SU-DHL-6 (cell line): Measurements from ENCODE around the gene SAMD10.
"Not testable (repeated sequence)": the region's sequence is repeated elsewhere in the genome, so short reads cannot be mapped to it uniquely, and the experiment has no call there.

ENCODE experiments used
- H2AFZ ChIP-seq: fragments of 200-600 bp; sonication (generic); 2 replicates; pipeline ENCODE4 v1.6.1; 2014; ENCODE audit warnings: low read depth, mild to moderate bottlenecking, moderate library complexity, mixed read lengths, antibody characterized with exemption, low read length; ENCODE audit not compliant: severe bottlenecking
- H3F3A ChIP-seq: fragments of 200-600 bp; shearing (Covaris generic); 2 replicates; pipeline ENCODE4 v1.6.0; 2016; ENCODE audit warnings: antibody characterized with exemption, mild to moderate bottlenecking; ENCODE audit not compliant: insufficient read depth
- H3K27ac ChIP-seq: fragments of 200-600 bp; sonication (generic); 2 replicates; pipeline ENCODE4 v1.5.1; 2016; ENCODE audit warnings: low read depth, mild to moderate bottlenecking, low read length, moderate library complexity, mixed read lengths
- H3K27me3 ChIP-seq: fragments of 200-600 bp; sonication (generic), shearing (Covaris generic); 2 replicates; pipeline ENCODE4 v1.6.0; 2014; ENCODE audit warnings: mild to moderate bottlenecking, low read length
- H3K36me3 ChIP-seq: fragments of 200-600 bp; sonication (generic); 2 replicates; pipeline ENCODE4 v1.6.1; 2014; ENCODE audit warnings: mild to moderate bottlenecking, low read length, mixed read lengths
- H3K4me2 ChIP-seq: fragments of 300-600, 200-600 bp; shearing (Covaris generic), sonication (generic); 2 replicates; pipeline ENCODE4 v1.6.0; 2014; ENCODE audit warnings: low read length, low read depth, mild to moderate bottlenecking; ENCODE audit not compliant: poor library complexity, severe bottlenecking
- H3K4me3 ChIP-seq: fragments of 200-600 bp; sonication (generic); 2 replicates; pipeline ENCODE4 v1.5.1; 2014; ENCODE audit warnings: antibody characterized with exemption, low read length, mild to moderate bottlenecking, mixed read lengths; ENCODE audit not compliant: insufficient read depth, poor library complexity, severe bottlenecking
- H3K79me2 ChIP-seq: fragments of 200-600 bp; sonication (generic); 2 replicates; pipeline ENCODE4 v1.6.1; 2014; ENCODE audit warnings: mild to moderate bottlenecking, low read length, moderate library complexity; ENCODE audit not compliant: insufficient read depth
- H3K9ac ChIP-seq: fragments of 200-600 bp; sonication (generic); 2 replicates; pipeline ENCODE4 v1.7.0; 2014; ENCODE audit warnings: mild to moderate bottlenecking, low read length
- H3K9me2 ChIP-seq: fragments of 200-600 bp; sonication (generic); replicated peaks from 2 replicates; pipeline ENCODE4 v1.6.1; 2014; ENCODE audit warnings: low read length; ENCODE audit not compliant: insufficient read depth
- H3K9me3 ChIP-seq: fragments of 200-600 bp; sonication (generic); 2 replicates; pipeline ENCODE4 v1.6.1; 2014; ENCODE audit warnings: low read length, mixed read lengths; ENCODE audit not compliant: insufficient read depth
- H4K20me1 ChIP-seq: fragments of 200-600 bp; sonication (generic); 2 replicates; pipeline ENCODE4 v1.6.1; 2014; ENCODE audit warnings: low read depth, mild to moderate bottlenecking, antibody characterized with exemption, low read length, moderate library complexity, mixed read lengths
- EZH2phosphoT487 ChIP-seq: fragments of 200-600 bp; sonication (generic), shearing (Covaris generic); conservative IDR thresholded peaks from 2 replicates; pipeline ENCODE4 v1.6.1; 2018; ENCODE audit warnings: mild to moderate bottlenecking, antibody characterized with exemption, low read length, moderate library complexity, mixed read lengths
- TF ChIP-seq, protein P1 (sequence below): fragments of 200-600 bp; sonication (generic); IDR thresholded peaks from one replicate; pipeline ENCODE4 v1.5.1; 2017; ENCODE audit warnings: antibody characterized with exemption, mild to moderate bottlenecking, low read length, moderate library complexity; ENCODE audit not compliant: insufficient read depth, poor library complexity, severe bottlenecking

Gene SAMD10

DNA sequence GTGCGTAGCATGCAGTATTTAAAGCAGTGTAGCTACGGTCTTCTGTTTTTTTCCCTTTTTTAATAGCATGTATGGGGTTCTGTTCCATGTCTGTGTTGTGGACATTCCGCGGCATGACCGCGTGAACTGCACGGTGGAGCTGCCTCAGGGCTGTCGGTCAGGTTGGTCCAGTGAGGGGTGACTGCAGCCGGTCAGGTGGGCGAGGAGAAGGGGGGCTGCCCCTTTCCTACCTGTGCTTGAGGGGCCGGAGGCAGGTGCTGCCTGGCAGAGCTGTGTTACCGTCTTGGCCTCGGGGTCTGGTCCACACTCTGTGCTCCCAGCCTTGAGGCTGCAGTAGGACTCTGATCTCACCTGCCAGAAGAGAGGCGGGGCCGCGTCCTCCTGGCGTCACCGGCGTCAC, 47.7 kb downstream of the SAMD10 start:
- Histone ChIP-seq H3K79me2 (0 out of 2 replicates have a peak, but pooled peaks cover 4% of the 10 kb centered on the region), H3K36me3 (no peaks in the 10 kb centered on the region), H2AFZ (no peak overlapping the region), H3K4me3 (no peak overlapping the region), H3F3A (no peaks in the 10 kb centered on the region), H3K9ac (no peak overlapping the region), H3K4me2 (no peak overlapping the region), H3K27ac (no peak overlapping the region), H4K20me1 (no peaks in the 10 kb centered on the region), H3K27me3 (no peaks in the 10 kb centered on the region), H3K9me3 (no peaks in the 10 kb centered on the region), H3K9me2 (no peaks in the 10 kb centered on the region)
- TF ChIP-seq, protein P1, sequence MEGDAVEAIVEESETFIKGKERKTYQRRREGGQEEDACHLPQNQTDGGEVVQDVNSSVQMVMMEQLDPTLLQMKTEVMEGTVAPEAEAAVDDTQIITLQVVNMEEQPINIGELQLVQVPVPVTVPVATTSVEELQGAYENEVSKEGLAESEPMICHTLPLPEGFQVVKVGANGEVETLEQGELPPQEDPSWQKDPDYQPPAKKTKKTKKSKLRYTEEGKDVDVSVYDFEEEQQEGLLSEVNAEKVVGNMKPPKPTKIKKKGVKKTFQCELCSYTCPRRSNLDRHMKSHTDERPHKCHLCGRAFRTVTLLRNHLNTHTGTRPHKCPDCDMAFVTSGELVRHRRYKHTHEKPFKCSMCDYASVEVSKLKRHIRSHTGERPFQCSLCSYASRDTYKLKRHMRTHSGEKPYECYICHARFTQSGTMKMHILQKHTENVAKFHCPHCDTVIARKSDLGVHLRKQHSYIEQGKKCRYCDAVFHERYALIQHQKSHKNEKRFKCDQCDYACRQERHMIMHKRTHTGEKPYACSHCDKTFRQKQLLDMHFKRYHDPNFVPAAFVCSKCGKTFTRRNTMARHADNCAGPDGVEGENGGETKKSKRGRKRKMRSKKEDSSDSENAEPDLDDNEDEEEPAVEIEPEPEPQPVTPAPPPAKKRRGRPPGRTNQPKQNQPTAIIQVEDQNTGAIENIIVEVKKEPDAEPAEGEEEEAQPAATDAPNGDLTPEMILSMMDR, result no peak
- TF ChIP-seq EZH2phosphoT487, result no peak

DNA sequence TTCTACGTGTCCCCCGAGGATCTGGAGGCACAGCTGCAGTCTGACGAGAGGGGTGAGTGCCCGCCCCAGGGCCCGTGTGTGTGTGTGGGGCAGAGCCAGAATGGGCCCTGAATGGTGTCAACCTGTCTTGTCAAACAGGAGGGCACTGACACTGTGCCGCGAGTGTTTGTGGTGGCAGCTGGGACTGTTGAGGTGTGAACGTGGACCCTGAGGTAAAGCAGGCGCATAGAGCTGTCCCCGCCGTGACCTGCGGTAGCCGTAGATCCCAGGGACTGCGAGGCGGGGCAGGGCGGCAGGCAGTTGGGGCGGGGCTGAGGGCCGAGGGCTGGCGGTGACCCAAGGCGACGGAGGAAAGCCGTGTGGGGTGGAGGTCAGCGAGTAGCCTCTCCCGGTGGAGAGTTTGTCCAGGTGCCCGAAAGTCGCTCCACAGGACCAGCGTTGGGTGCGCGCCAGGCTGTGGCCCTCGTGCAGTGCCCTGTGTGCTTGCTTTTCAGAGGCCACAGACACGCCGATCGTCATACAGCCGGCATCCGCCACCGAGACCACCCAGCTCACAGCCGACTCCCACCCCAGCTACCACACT, 48.4 kb downstream of the SAMD10 start:
- no peak overlapping the region for H2AFZ ChIP-seq
- no peaks in the 10 kb centered on the region for H3K36me3 ChIP-seq
- H3F3A ChIP-seq, result no peaks in the 10 kb centered on the region
- no peak overlapping the region for H3K27ac ChIP-seq
- no peaks in the 10 kb centered on the region for H3K9me3 ChIP-seq
- no peak overlapping the region for H3K4me3 ChIP-seq
- H3K9me2 ChIP-seq, result no peaks in the 10 kb centered on the region
- no peak for TF ChIP-seq EZH2phosphoT487
- TF ChIP-seq, protein P1, result no peak
- H3K27me3 ChIP-seq, result no peaks in the 10 kb centered on the region
- H3K9ac ChIP-seq, result no peak overlapping the region
- 0 out of 2 replicates have a peak, but pooled peaks cover 10% of the 10 kb centered on the region for H3K79me2 ChIP-seq
- no peaks in the 10 kb centered on the region for H4K20me1 ChIP-seq
- H3K4me2 ChIP-seq, result no peak overlapping the region

DNA sequence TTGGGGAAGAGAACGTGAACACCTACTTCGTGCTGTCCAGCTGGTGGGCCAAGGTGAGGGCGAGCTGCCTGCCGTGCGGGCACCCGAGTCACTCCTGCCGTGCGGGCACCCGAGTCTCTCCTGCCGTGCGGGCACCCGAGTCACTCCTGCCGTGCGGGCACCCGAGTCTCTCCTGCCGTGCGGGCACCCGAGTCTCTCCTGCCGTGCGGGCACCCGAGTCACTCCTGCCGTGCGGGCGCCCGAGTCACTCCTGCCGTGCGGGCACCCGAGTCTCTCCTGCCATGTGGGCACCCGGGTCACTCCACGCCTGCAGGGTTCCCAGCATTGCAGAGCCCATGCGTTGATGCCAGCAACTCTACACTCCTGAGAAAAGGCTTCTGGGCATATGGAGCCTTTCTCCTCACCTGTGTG, 50.0 kb downstream of the SAMD10 start:
- not testable (repeated sequence) for H2AFZ ChIP-seq, H3K9ac ChIP-seq, H3K9me3 ChIP-seq, H3F3A ChIP-seq, H3K27me3 ChIP-seq, H3K4me3 ChIP-seq, H3K4me2 ChIP-seq, H3K9me2 ChIP-seq, H4K20me1 ChIP-seq, H3K27ac ChIP-seq, H3K36me3 ChIP-seq
- H3K79me2 ChIP-seq, result peaks cover 15% of the 10 kb centered on the region; the same call in 1 of the 2 replicates

DNA sequence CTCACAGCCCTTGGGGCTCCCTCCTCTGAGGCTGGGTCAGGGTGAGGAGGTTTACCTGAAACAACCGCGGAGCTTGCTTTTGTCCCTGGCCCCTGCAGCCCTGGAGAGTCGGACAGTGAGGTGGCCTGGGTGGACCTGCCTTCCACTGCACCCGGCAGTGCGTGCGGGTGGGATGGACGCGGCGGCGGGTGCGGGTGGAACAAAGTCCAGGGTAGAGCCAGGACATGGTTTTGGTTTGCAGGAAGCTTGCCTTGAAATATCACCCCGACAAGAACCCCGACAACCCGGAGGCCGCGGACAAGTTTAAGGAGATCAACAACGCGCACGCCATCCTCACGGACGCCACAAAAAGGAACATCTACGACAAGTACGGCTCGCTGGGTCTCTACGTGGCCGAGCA, 50.4 kb downstream of the SAMD10 start:
- H3K9ac ChIP-seq, result no peak overlapping the region
- no peaks in the 10 kb centered on the region for H3K9me3 ChIP-seq
- no peaks in the 10 kb centered on the region for H4K20me1 ChIP-seq
- H3K9me2 ChIP-seq, result no peaks in the 10 kb centered on the region
- H3K36me3 ChIP-seq, result no peaks in the 10 kb centered on the region
- TF ChIP-seq EZH2phosphoT487, result no peak
- TF ChIP-seq, protein P1, result no peak
- H3K79me2 ChIP-seq, result peaks cover 19% of the 10 kb centered on the region; the same call in 1 of the 2 replicates
- H3K27ac ChIP-seq, result no peak overlapping the region
- H2AFZ ChIP-seq, result no peak overlapping the region
- no peak overlapping the region for H3K4me2 ChIP-seq
- H3K27me3 ChIP-seq, result no peaks in the 10 kb centered on the region
- H3K4me3 ChIP-seq, result no peak overlapping the region
- H3F3A ChIP-seq, result no peaks in the 10 kb centered on the region
